GM19193 (cell line): Measurements from ENCODE around the gene TEF.

Source experiments
- POLR2A ChIP-seq: IDR thresholded peaks from 4 replicates; pipeline ENCODE4 v1.6.1; 2011; ENCODE audit not compliant: insufficient read depth, insufficient read length; ENCODE audit errors: extremely low read depth

Gene TEF

DNA sequence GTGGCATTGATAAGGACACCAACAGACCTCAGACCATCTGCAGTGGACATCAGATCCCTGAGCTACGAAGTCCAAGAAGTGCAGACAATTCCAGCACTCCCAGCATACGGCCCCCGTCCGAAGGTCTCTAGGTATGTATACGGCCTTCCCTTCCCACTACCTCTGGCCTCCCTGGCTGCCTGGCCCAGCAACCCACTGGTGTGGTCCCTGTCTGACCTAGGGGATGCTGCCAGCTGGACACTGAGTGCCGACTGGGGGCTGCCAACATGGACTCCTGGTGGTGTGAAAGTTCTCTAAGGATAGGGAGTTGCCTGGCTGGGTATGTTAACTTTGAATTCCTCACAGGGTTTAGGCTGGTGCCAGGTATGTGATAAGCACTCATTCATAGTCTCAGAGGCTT, 17.5 kb upstream of the TEF start:
- no peak for TF ChIP-seq POLR2A

- TF ChIP-seq POLR2A, result no peak
These were observed 16.8 kb upstream of the TEF start for GRCh38 chr22:41364955-41365354.

DNA sequence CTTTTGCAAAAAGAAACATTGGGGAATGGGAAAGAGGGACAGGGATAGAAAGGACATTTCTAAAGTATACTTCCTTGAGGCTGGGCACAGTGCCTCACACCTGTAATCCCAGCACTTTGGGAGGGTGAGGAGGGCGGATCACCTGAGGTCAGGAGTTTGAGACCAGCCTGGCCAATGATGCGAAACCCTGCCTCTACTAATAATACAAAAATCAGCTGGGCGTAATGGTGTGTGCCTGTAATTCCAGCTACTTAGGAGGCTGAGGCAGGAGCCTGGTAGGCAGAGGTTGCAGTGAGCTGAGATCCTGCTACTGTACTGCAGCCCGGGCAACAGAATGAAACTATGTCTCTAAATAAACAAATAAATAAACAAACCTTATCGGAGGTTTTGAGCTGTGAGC, 16.3 kb upstream of the TEF start:
- no peak for TF ChIP-seq POLR2A

GRCh38 chr22:41366323-41367029, 15.3 kb upstream of the TEF start:
- TF ChIP-seq POLR2A, result no peak

- TF ChIP-seq POLR2A, result no peak
These were observed 14.6 kb upstream of the TEF start for GRCh38 chr22:41367039-41367679.

DNA sequence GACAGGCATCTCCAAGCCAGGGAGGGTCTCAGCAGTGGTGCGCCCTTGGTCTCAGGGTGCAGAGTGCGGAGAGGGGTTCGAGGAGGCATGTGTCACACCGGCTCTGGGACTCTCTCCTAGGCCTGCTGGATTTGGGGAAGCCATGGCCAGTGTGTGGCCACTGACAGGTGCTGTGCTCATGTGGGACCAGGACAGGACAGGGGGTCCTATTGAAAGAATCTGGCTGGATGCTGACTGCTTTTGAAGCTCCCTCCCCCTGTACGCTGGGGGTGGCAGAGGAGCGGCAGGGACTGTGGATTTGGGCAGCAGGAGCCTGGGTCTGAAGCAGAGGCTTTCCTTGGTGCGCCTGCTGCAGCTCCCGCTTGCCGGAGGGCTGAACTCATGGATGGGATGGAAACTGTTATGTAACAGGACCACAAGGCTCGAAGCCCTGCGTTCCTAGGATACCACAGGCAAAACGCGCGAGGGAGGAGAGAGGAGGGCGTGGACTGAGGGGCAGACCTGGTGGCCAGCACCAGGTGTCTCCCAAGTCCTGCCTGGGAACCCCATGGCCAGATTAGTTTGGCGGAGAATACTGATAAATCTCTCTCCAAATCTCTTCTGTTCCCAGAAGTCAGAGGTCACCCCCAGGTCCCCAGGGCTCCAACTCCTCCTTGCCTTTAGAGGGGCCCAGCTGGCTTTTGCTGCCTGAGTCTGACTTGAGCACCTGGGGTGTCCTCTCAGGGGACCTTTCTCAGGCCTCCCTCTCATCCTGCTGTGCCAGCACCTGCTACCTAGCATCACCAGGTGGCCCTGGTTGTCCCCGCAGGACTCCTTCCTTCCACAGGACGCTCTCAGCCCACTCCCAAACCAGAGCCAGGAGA, 13.8 kb upstream of the TEF start:
- TF ChIP-seq POLR2A, result no peak

DNA sequence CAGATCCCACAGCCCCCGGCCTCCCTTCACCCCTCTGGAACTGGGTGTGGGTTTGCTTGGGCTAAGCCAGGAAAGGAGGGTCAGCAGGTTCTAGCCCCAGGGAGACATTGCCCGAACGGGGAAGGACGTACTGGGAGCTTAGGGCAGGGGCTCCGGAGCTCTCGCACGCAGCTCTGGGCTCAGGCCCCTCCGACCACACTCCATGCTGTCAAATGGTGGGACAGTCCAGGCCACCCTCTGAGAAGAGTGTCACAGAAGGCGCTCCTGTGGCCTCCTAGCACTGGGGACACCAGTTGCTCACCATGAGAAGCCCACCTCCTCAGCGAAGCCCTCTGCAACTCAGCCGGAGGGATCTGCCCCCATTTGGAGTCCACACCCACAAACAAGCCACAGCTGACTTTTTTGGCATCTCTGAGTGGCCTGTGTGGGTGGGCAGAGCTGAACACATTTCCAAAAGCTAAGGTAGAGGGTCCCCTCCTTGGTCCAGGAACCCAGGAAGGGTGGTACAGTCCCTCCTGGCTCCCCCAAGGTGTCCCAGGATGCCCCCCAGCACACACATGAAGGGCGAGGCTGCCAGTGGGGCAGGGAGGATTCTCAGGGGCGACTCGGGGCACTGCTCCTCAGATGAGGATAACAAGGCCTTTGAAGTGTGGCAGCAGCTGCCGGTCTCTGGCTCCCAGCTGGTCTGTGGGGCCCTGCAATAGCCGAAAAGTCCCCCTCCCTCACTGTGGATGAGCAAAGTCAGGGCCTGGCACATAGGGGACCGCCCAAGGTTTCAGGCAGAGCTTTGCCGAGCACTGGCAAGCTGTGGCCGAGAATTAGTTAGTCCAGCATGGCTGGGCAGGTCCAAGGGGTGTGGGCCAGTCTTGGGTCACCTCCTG, 13.0 kb upstream of the TEF start:
- no peak for TF ChIP-seq POLR2A

DNA sequence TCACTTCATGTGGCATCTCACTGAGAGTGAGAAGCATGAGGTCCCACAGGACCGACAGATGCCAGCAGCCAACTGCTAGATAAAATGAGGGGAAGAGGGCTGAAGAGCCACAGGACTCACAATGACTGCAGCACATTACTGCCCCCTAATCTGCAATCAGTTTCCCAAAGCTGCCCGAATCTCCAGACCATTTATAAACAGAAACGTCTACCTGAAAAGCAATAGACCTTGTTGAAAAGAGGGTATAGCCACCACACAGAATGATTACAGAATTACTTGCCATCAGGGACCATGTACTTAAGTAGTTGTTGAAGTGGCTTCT, 12.4 kb upstream of the TEF start:
- TF ChIP-seq POLR2A, result no peak

DNA sequence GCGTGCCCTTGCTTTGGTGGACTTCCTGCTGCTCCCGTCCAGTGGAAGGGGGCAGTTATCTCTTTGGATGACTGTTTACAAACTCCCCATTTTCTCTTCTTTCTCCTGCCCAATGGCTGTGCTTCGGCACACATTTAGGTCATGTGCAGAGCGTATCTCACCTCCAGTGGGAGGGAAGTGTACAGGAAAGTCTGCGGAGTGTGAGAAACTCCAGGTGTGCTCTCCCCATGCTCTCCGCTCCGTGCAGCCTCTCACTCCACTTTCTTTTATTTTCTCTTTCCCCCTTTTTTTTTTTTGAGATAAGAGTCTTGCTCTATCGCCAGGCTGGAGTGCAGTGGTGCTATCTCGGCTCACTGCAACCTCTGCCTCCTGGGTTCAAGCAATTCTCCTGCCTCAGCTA, 11.9 kb upstream of the TEF start:
- no peak for TF ChIP-seq POLR2A

DNA sequence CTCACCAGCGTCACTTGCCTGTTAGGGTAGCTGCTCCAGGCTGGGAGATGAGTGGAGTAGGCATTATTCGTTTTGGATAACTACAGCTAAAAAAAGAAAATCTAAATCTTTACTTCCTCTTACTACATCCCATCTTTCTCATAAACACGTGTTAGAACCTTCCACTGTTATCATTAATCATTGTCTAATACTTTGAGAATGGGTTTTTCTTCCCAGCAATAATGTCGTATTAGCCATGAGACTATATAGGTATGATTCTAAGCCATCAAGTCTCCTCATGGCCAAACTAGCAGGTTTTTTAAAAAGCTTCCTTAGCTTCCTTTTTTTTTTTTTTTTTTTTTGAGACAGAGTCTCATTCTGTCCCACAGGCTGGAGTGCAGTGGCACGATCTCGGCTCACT, 3.9 kb upstream of the TEF start:
- TF ChIP-seq POLR2A, result no peak

DNA sequence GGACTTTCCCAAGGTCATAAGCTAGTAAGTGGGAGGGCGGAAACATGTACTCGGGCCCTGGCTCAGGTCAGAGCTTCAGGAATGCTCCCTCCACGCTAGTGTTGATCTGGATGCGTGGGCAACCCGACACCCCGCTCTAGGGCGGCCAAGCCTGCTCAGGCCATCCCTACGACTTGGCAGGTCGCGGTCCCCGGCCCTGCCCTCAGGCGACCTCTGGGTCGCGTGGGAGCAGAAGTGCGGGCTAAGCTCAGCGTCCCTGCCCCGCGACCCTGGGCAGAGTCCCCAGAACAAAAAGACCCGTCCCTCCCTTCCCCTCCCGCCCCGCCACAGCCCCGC, 781 bp upstream of the TEF start:
- peak; percentile 57 for TF ChIP-seq POLR2A

- no peak for TF ChIP-seq POLR2A
These were observed 396 bp downstream of the TEF start for GRCh38 chr22:41382098-41382578.

DNA sequence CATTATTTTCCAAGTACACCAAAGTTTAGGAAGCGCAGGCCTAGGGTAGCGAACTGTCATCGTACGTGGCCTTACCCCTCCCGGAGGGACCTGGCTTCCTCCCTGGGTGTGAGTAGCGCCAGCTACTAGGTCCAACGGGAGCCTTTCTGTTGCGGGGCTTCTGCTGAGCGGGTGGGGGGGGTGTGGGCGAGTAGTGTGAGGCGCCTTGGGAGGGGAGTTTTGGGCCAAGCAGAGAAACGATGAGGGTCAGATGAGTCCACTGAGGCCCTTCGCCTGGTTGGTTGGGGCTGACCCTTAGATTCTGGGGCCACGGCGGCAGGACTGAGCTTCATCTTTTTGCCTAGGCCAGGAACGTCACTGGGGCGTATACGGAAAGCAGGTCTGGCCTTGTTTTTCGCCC, 868 bp downstream of the TEF start:
- TF ChIP-seq POLR2A, result no peak

DNA sequence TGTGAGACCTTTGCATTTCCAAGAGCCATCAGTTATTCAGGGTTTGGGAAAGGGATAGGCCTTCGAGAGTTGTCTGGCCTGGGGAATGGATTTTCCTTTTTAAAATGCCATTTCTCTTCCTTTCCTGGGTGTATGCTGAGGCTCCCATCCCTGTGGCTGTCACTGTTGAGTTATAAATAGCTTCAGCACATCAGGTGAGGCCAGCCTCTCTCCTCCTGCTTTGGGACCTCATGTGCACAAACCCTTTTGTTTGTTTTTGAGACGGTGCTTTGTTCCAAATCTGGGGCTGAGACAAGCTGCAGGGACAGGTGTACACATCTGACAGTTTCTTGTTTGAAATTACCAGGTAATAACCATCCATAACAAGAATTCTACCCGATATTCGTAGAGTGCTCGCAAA, 1.3 kb downstream of the TEF start:
- no peak for TF ChIP-seq POLR2A

- no peak for TF ChIP-seq POLR2A
These were observed 2.4 kb downstream of the TEF start for GRCh38 chr22:41384128-41384527.
